GM19455 (cell line): ENCODE results near the gene TMEM255B.
"Not testable (repeated sequence)": the region's sequence is repeated elsewhere in the genome, so short reads cannot be mapped to it uniquely, and the experiment has no call there.

Experiments
- ATAC-seq: cut with Tn5 transposase; IDR thresholded peaks from one replicate; pipeline ENCODE4 v1.9.1; 2021; ENCODE audit not compliant: unreplicated experiment

Gene TMEM255B

DNA sequence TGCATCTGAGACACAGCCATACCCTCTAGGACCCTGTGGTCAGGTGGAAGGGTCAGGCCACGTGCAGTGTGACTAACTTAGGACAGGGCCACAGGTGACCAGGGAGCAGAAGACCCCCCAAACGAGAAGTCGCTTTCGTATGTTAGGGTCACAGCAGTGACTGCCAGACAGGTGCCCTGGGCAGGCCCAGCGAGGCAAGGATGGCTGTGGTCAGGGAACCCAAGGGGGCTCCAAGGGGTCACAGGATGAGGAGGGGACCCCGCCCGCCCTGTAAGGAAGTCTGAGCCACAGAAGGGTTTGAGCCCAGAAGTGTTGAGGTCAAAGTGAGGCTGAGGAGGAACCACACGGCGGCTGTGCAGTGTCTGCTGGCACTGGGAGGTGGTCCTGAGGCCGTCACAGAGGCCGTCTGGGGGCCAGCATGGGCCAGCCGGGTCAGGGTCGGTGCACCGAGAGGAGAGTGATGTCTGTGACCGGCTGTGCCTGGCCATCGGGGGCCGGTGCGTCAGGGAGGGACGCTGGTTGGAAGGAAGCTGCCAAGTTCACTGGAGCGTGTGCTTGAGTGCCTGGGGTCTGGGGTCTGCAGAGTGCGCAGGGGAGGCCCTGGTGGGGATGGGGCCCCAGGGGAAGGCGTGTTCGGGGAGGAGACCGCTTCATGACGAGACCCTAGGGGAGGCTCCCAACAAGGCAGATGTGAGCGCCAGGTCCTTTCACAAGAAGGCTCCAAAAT is 24.8 kb upstream of the TMEM255B start:
- ATAC-seq, result no peak

DNA sequence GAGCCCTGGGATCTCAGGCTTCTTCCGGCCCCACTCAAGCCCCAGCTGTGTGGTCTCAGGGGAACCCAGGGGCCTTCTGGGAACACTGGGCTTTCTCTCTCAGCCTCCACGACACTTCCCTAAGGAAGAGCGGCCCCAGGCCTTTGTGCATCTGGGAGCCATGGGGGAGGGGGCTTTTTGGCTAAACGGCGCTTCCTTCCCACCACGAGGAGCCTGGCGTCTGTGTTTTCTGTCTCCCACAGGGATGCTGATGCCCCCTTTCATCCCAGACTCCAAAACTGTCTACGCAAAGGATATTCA is 24.2 kb upstream of the TMEM255B start:
- ATAC-seq, result no peak

DNA sequence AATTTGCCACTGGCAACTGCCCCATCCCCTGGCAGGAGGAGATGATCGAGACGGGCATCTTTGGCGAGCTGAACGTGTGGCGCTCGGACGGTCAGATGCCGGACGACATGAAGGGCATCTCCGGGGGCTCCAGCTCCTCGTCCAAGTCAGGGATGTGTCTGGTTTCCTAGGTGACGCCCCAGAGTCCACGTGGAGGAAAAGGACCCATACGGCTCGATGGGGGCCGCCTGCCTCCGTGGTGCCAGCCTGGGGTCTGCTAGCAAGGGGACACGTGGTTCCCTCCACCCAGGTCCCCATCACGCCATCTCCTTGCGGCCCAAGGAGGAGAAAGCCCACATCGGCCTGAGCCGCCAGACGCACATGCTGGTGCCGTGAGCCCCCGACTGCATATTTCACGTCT is 23.8 kb upstream of the TMEM255B start:
- ATAC-seq, result no peak

GRCh38 chr13:113735750-113736149 is 23.3 kb upstream of the TMEM255B start:
- ATAC-seq, result no peak

GRCh38 chr13:113736258-113736731 is 22.7 kb upstream of the TMEM255B start:
- ATAC-seq, result no peak

DNA sequence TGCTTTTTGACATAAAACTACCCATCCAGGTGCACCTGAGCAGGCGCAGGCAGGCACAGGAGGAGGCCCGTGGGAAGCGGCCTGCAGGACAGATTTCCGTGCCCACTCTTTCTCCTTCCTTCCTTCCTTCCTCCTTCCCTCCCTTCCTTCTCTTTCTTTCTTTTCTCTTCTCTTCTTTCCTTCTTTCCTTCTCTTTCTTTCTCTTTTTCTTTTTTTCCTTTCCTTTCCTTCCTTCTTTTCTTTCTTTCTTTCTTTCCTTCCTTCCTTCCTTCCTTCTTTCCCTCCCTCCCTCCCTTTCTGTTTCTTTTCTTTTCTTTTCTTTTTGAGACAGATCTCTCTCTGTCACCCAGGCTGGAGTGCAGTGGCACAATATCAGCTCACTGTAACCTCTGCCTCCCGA is 21.2 kb upstream of the TMEM255B start:
- ATAC-seq, result no peak

GRCh38 chr13:113739527-113740285 is 19.3 kb upstream of the TMEM255B start:
- no peak for ATAC-seq

DNA sequence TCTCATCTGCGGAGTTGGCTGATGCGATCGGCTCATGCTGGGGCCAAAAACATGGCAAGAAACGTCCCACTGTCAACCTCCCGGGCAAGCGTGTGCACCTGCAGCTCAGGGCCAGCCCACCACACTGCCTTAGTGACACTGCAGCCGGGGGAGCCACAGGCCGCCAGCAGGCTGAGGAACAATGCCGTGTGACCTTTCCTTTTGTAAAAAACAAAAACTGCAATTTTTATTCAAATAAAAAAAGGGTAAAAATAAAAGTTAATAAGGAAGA is 18.8 kb upstream of the TMEM255B start:
- ATAC-seq, result no peak

- ATAC-seq, result no peak
Measured at GRCh38 chr13:113740661-113741060, 18.4 kb upstream of the TMEM255B start.

GRCh38 chr13:113741191-113741668 is 17.8 kb upstream of the TMEM255B start:
- no peak for ATAC-seq

DNA sequence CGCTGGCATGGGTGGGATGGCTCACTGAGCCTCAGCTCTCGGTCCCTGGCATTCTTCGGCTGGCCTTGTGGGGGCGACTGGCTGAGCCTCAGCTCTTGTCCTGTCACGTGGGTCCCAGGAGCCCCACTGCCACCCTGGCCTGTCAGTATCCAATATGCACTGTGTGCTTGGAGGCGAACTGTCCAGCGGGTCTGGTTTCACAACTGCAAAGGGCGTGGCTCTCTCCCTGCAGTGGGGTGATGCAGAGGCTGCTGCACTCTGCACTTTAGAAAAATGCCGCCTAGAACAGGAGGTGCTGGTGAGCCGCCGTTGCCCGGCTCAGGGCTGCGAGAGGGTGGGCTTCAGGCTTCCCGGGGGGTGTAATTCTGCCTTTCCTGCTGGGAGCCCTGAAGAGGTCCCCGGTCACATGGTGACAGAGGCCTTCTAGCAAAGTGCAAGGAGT is 17.0 kb upstream of the TMEM255B start:
- ATAC-seq, result no peak

DNA sequence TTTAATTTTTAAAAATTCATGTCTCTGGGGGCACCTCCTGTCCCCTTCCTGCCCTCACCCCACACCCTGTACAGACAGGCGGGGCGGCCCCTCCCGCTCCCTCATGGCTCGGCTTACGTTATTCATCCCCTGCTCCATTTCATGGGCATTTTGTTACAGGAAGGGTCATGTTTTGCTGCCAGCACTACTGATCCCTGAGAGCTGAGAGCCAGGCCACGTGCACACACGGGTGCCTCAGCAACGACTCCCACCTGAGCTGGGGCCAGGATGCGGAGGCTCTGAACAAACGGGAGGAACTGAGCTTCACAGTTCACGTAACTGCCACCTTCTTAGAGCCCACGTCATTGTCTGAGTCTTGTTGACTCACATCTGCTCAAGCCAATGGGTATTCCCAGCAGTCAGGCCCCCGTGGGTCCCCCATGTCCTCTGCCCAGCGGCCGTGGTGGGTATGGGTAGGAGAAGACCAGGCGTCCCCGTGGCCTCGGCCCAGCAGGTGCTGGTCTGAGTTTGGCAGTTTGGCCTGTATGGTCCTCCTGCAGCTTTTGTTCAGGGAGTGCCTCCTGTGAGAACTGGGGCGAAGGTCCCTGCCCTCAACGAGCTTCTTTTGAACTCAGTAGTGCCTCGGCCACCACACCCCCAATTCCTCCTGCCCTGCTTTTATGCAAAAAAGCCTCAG is 16.4 kb upstream of the TMEM255B start:
- ATAC-seq, result no peak

GRCh38 chr13:113743366-113744195 is 15.4 kb upstream of the TMEM255B start:
- ATAC-seq, result no peak

- ATAC-seq, result no peak
Measured at GRCh38 chr13:113744197-113745000, 14.6 kb upstream of the TMEM255B start.

DNA sequence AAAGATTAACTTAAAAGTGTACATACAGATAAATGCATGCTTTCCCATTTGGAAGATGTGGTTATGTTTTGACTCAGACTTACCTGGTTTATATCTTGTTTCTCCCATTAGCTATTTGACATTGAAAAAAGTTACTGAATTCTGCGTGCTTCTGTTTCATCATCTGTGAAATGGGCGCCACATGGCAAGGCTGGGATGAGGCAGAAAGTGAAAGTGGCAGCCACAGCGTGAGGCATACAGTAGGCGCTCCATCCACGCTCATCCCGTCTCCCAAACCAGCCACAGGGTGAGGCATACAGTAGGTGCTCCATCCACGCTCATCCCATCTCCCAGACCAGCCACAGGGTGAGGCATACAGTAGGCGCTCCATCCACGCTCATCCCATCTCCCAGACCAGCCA is 14.0 kb upstream of the TMEM255B start:
- ATAC-seq, result no peak

- ATAC-seq, result not testable (repeated sequence)
Measured at GRCh38 chr13:113745500-113746142, 13.4 kb upstream of the TMEM255B start.

DNA sequence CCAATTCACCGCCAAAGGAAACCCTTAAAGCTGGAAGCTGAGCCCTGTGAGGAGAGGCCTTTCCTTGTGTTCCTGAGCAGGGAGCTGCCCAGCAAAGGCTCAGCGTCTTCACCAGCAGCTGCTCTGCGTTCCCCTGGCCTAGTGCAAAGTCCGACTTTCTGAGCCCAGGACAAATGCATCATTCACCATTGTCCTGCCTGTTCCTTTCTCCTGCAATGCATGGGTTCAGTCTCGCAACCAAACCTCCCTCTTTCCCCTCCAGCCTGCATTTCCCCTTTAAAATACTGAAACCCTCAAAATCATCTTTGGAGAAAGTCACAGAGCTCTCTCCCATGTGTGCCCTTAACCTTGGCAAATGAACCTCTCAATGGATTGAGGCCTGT is 12.9 kb upstream of the TMEM255B start:
- ATAC-seq, result no peak

GRCh38 chr13:113746671-113747070 is 12.4 kb upstream of the TMEM255B start:
- no peak for ATAC-seq

DNA sequence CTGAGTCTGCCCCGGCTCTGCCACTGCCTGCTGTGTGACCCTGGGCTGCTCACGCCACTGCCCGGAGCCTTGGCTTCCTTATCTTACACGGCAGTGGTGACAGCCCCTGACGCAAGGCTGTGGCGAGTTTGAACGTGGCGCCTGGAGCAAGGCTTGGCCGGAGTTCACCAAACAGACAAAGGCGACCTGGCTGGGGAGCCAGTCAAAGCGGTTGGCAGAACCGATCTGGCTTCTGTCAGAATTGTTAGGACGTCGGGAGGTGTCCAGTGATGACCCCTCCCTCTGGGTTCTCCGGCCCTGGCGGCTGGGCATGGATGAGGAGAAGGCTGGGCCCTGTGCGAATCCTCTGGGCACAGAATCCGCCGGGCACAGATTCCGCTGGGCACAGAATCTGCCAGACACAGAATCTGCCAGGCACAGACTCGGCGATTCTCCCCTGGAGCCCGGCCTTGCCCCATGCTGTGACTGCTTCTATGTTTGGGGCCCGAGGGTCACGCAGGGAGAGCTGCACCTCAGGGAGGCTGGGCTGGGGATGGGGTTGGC is 11.7 kb upstream of the TMEM255B start:
- no peak for ATAC-seq
